ENCODE data around the gene PCID2.

The PCID2 gene

DNA sequence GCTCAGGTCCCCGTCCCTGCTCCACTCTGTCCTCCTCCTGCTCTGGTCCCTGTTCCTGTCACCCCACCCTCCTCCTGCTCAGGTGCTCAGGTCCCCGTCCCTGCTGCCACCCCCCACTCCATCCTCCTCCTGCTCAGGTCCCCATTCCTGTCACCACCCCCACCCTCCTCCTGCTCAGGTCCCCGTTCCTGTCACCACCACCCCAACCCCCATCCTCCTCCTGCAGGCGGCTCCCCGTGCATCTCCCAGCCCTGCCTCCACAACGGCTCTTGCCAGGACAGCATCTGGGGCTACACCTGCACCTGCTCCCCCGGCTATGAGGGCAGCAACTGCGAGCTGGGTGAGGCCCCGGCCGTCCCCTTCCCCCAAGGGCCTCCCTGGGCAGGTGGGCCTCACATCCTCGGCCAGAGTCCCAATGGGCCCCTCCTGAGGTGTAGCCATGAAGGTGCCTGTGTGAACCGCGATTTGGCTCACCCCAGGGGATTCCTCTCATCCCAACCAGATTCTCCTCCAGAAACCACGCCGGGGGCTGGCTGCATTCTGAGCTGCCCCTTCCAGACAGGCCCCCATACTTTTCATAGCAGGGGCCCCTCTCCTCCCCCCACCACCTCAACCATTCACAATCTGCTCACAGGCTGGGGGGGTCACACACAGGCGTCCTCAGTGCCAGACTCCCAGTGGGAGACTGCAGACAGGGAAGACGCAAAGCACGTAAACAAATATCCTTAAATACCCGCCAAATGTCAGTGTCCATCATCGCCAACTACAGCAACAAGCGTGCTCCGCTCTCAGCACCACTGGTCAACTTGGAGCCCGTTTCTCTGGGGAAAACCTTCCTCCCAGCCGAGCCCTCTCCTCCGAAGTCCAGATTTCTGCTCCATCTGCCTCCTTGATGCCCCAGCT is 45.4 kb downstream of the PCID2 start:
- peak; percentile 6 for DNase-seq

DNA sequence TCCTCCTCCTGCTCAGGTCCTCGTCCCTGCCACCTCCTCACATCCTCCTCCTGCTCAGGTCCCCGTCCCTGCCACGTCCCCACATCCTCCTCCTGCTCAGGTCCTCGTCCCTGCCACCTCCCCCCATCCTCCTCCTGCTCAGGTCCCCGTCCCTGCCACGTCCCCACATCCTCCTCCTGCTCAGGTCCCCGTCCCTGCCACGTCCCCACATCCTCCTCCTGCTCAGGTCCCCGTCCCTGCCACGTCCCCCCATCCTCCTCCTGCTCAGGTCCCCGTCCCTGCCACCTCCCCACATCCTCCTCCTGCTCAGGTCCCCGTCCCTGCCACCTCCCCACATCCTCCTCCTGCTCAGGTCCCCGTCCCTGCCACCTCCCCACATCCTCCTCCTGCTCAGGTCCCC is 46.5 kb downstream of the PCID2 start:
- peak; percentile 6 for DNase-seq

- no peak for DNase-seq
These were observed 47.0 kb downstream of the PCID2 start for GRCh38 chr13:113161433-113161832.

GRCh38 chr13:113160983-113161382 is 47.5 kb downstream of the PCID2 start:
- no peak for DNase-seq

GRCh38 chr13:113159701-113160100 is 48.8 kb downstream of the PCID2 start:
- DNase-seq = no peak

DNA sequence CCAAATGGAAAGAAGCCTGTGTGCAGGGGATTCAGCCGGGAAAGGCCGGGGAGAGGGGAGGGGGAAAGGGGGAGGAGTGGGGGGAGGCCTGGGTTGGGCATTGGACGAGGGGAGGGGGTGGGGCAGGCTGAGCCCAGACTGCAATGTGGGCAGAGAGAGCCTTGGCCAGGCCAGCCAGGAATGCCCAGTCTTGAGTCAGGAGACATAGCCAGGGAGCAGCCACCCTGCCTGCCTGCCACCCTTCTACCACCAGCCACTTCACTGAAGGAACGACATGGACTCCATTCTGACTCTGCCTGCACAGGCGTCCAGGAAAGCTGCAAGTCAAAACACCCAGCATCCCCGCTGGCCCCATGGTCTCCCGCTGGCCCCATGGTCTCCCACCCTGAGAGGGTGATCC is 49.5 kb downstream of the PCID2 start:
- no peak for DNase-seq

- no peak for DNase-seq
These were observed 50.3 kb downstream of the PCID2 start, which contains the start of gene PROZ for GRCh38 chr13:113157929-113158747. TSS of gene PROZ (plus strand) at chr13:113158648. CDS start at chr13:113158661, 13 bp downstream.

GRCh38 chr13:113157206-113157928 is 51.1 kb downstream of the PCID2 start:
- no peak for DNase-seq

GRCh38 chr13:113155982-113156655 is 52.4 kb downstream of the PCID2 start:
- no peak for DNase-seq

GRCh38 chr13:113155201-113155600 is 53.3 kb downstream of the PCID2 start:
- DNase-seq = no peak

DNA sequence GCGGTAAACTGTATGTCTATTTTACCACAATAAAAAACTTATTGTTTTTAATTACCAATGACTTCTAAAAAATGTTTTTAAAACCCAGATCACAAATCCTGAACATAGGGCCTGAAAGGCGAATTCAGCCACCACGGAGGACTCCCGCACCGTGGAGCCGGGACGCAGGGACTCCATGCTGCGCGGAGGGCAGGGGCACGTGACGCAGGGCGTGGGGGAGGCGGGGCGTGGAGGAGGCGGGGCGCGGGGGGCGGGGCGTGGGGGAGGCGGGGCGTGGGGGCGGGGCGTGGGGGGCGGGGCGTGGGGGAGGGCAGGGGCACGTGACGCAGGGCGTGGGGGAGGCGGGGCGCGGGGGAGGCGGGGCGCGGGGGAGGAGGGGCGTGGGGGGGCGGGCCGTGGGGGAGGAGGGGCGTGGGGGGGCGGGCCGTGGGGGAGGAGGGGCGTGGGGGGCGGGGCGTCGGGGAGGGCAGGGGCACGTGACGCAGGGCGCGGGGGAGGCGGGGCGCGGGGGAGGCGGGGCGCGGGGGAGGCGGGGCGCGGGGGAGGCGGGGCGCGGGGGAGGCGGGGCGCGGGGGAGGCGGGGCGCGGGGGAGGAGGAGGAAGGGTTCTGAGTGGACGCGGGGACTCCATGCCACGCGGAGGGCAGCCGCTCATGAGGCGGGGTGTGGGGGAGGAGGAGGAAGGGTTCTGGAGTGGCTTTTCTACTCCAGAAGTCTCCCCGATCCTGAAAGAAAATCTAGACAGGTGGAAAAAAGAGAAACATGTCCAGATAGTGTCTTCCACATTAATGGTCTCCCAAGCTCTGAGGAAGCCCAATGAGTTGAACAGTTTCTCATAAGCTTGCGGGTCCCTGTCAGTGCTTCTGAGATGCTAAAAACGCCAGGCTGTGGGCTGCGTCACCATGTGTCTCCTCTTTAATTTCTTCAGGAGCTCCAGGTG is 54.4 kb downstream of the PCID2 start:
- peak; percentile 67 for DNase-seq

- DNase-seq = no peak
These were observed 55.3 kb downstream of the PCID2 start for GRCh38 chr13:113152984-113153809.

DNA sequence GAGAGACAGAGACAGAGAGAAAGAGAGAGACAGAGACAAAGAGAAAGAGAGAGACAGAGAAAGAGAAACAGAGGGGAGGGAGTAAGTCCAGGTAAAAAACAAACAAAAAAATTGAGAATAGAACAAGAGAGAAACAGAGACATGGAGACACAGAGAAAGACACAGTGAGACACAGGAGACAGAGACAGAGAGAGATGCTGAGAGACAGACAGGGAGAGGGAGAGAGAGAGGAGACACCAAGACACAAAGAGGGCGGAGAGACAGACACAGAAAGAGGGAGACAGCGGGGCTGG is 55.8 kb downstream of the PCID2 start:
- no peak for DNase-seq

GRCh38 chr13:113151745-113152690 is 56.5 kb downstream of the PCID2 start:
- DNase-seq = peak; percentile 26

DNA sequence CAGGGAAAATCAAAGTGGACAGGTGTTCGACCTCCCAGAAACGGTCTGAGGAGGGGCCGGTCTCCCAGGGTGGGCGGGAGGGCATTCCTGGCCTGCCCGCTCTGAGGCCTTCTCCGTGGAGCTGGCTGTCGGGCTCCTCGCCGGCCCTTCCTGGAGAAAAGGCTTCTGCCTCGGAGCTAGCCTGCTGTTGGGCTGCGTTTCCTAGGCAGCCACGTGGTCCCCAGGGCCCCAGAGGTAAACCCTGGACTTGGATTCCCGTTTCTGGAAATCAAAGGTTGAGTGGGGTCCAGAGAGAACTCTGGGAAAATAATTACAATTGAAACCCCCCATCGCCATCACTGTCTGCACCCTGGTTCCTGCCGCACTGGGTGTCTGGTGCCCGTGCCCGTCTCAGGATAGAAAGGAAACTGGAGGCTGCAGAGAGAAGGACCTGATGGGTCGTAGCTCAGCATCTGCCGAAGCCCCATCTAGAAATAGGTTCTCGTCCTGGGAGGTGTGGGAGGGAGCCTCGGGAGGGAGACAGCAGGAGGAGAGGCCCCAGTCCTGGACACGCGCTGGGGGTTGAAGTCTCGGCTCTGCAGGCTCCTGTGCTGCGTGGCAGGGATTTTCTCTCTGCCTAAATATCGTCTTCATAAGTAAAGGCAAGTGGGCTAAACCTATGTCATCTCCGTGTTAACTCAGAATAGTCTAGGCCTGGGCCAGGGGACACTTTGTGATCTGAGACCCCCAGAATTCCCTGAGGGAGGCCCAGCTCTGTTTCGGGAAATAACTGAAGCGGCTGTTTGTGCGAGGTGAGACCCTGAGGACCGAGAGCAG is 57.7 kb downstream of the PCID2 start:
- no peak for DNase-seq

GRCh38 chr13:113149711-113150549 is 58.5 kb downstream of the PCID2 start:
- DNase-seq = no peak

DNA sequence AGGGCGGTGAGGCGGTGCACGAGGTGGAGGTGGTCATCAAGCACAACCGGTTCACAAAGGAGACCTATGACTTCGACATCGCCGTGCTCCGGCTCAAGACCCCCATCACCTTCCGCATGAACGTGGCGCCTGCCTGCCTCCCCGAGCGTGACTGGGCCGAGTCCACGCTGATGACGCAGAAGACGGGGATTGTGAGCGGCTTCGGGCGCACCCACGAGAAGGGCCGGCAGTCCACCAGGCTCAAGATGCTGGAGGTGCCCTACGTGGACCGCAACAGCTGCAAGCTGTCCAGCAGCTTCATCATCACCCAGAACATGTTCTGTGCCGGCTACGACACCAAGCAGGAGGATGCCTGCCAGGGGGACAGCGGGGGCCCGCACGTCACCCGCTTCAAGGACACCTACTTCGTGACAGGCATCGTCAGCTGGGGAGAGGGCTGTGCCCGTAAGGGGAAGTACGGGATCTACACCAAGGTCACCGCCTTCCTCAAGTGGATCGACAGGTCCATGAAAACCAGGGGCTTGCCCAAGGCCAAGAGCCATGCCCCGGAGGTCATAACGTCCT is 59.4 kb downstream of the PCID2 start:
- no peak for DNase-seq
